NCI-H2227 treated with DMSO at 0.1 percent for 48 hours (cell line): ENCODE measurements around the gene ARAP1.

Experiments used
- DNase-seq: peaks from one replicate; lab custom pipeline; 2025; lab: John Stamatoyannopoulos, UW

The ARAP1 gene

GRCh38 chr11:72657411-72658100, 94.7 kb downstream of the ARAP1 start:
- no peak for DNase-seq

GRCh38 chr11:72655896-72656464, 96.2 kb downstream of the ARAP1 start:
- no peak for DNase-seq

DNA sequence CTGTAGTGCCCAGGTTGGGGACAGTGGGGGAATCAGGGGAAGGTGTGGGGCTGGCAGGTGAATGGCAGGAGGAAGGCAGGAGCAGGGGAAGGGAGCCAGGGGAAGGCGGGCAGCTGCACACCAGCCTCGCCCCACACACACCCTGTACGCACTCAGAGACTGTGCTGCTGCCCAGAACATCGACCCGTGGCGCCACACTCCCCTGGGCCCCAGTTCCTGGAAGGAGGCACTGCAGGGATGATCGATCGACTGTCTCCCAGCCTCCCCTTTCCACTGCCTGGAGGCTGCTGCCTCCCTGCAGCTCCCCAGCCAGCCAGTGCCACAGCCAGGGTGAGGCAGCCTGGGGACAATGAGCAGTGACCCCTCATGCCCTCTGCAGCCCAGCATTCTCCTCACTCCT, 97.2 kb downstream of the ARAP1 start:
- no peak for DNase-seq

GRCh38 chr11:72653649-72654048, 98.6 kb downstream of the ARAP1 start:
- DNase-seq: no peak

GRCh38 chr11:72652873-72653630, 99.2 kb downstream of the ARAP1 start:
- peak; percentile 2 for DNase-seq

GRCh38 chr11:72652133-72652532, 100.1 kb downstream of the ARAP1 start:
- DNase-seq: no peak

DNA sequence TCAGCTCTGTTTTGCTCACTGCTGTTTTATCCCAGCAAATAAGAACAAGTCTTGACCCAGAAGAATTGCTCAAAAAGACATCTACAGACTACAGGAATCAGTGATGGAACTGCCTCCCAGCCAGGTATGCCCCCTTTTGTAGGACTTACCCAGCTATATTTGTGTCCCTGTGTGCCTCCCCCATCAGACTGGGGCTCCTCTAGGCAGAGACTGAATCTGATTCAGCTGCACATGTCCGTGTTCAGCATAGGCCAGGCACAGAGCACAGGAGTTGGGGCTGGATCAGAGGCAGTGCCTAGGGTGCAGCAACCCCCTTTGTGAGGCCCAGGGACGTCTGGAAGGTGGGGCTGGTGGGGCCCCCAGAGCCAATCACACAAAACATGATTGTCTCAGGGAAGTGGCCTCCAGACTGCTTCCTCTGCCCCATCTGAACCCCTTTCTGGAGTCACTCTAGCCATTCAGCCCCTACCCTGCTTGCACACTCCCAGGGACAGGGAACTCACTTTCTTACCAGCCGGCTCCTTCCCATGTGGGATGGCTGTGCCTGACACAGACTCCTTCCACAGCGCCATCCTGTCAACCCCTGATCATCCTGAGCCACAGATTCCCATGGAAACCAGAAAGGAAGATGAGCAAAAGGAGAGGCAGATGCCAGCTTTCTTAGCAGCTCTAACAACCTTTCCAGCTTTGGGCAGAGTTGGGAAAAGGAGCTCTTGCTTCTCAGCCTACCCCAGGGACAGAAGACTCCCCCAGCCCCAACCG, 102.8 kb downstream of the ARAP1 start:
- no peak for DNase-seq

DNA sequence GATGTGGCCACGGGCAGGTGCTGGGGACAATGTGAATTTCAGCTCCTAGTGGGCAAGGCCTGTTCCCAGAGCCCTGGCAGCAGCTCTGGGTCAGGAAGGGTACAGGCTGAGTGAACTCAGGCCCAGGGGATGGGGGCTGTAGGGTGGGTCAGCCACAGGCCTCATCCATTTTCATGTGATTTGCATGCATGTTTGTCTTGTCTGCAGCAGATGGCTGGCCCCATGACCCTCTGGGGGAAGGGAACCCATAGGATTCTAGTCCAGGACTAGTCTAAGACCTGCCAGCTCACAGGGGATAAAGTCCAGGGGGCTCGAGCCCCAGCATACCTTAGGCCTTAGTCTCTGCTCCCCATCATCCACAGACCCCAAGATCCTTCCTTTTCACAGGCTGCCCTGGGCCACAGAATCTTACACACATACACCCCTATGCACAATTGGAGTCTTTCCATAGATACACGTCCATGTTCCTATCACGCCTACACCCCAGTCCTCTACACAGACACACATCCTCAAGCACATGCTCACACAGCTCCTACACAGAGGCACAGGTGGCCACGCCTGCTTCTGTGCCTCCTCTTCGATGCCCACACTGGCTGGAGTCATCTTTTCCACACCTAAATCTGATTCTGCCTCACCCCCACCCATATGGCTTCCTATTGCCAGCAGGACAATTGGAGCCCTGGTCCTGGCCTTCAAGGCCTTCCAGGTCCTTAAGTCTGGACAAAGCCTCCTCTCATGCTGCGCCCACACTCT, 103.6 kb downstream of the ARAP1 start:
- no peak for DNase-seq

DNA sequence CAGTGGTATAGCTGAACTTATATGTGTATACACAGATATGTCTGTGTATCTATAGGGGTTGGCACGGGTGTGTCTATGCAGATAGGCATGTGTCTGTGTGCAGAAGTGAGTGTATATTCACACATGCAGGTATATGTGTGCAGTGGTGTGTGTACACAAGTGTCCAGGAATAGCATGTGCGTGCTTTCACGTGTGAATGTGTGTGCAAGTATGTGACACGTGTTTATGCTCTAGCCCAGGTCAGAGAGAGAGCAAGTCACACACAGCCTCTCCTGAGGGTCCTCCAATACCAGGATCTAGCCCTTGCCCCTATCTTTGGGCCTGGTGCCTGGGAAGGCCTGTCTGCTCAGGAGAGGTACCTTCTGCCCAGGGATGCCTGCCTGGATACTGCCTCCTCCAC, 104.3 kb downstream of the ARAP1 start:
- DNase-seq: no peak

GRCh38 chr11:72646472-72646871, 105.7 kb downstream of the ARAP1 start:
- no peak for DNase-seq

GRCh38 chr11:72646024-72646423, 106.2 kb downstream of the ARAP1 start:
- DNase-seq: no peak

GRCh38 chr11:72643547-72643946, 108.7 kb downstream of the ARAP1 start:
- no peak for DNase-seq

- peak; percentile 51 for DNase-seq
Observed at GRCh38 chr11:72642884-72643522, 109.2 kb downstream of the ARAP1 start.

DNA sequence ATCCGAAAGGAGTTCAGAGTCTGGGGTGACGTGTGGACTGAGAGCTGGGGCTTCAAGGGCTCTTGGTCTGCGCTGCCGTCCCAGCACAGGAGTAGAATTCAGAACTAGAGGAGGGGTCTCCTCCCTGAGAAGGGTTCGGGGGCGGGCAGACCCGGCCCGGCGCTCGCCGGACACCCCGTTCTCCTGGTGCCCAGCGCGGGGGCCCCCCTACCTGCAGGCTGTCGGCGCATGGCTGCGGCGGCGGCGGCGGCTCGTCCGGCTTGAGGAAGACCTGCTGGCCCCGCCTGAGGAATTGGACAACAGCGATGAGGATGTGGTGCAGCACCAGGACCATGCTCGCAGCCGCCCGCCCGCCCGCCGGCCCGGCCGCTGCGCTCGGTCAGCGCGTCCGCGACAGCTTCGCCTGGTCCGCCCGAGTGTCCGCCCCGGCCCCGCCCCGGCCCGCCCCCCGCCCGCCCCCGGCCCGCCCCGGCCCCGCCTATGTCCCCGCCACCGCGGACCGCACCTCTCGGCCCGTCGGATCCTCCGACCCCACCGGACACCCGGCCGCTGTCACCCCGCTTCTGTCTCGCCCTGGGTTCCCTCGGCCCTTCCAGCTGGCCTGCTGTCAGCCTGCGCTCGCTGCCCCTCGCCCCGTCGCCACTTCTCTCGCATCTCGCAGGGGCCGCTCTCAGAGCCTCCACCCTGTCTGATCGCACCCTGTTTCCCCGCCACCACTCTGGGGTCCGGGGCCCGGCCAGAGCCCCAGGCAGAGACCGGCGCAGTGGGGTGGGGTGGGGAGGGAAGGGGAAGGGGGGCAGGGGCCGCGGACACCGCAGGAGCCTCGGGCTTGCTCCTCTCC, 109.9 kb downstream of the ARAP1 start:
- no peak for DNase-seq

- no peak for DNase-seq
Observed at GRCh38 chr11:72641522-72642042, 110.6 kb downstream of the ARAP1 start.

GRCh38 chr11:72639502-72640375, 112.5 kb downstream of the ARAP1 start:
- DNase-seq: no peak

GRCh38 chr11:72637926-72638325, 114.3 kb downstream of the ARAP1 start:
- DNase-seq: no peak

DNA sequence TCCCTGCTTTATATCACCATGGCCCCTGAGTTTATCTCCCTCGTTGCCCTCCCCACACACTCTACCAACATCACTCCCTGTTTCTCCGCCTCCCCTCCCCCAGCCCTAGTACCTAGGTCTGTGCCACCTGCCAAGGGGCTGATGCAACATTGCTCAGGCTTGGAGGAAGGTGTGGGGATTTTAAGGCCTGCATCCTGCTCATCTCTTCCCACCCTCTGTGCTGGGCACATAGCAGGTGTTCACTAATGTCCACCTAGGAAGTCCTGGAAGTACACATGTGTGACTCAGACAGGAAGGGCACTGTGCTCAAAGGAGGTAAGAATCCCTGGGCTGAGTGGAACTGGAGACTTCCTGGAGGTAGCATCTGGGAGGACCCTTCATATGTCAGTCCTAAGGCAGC, 115.0 kb downstream of the ARAP1 start:
- no peak for DNase-seq

DNA sequence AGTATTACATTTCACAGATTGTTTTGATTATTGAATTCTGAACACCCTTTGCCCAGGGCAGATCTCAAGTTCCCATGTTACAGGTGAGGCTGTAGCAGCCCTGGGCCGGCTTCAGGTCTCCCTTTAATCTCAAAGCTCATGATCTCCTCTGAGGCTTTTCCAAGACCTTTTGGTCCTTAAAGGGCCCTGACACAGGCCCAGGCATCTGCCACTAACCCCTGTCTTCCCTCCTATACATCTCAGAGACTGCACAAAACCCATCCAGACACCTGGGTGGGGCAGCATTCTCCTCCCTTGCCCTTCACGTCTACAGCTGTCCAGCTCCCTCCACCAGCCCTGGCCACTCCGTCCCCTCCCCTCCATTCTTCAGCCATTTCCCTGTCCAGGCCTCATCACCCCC, 115.8 kb downstream of the ARAP1 start:
- DNase-seq: no peak
